LNCAP (cell line): ENCODE measurements around the gene VSTM5.
A peak's percentile ranks its signal among the peaks of the same experiment; 100 is the strongest.

Experiments used
- TF ChIP-seq, protein P1 (sequence below): fragments of 450-650 bp; IDR thresholded peaks from 2 replicates; pipeline ENCODE4 v1.5.1; 2017; ENCODE audit warnings: mild to moderate bottlenecking

The VSTM5 gene

DNA sequence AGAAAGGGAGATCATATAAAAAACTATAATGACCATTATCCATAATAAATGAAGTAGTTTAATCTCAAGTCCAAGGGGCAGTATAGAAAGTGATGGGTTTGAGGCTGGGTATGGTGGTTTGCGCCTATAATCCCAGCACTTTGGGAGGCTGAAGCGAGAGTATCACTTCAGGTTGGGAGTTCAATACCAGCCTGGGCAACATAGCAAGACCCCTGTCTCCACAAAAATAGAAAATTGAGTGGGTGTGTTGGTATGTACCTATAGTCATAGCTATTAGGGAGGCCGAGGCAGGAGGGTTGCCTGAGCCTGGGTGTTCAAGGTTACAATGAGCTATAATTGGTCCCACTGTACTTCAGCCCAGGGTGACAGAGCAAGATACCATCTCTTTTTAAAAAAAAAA is 42.4 kb downstream of the VSTM5 start:
- TF ChIP-seq, protein P1, sequence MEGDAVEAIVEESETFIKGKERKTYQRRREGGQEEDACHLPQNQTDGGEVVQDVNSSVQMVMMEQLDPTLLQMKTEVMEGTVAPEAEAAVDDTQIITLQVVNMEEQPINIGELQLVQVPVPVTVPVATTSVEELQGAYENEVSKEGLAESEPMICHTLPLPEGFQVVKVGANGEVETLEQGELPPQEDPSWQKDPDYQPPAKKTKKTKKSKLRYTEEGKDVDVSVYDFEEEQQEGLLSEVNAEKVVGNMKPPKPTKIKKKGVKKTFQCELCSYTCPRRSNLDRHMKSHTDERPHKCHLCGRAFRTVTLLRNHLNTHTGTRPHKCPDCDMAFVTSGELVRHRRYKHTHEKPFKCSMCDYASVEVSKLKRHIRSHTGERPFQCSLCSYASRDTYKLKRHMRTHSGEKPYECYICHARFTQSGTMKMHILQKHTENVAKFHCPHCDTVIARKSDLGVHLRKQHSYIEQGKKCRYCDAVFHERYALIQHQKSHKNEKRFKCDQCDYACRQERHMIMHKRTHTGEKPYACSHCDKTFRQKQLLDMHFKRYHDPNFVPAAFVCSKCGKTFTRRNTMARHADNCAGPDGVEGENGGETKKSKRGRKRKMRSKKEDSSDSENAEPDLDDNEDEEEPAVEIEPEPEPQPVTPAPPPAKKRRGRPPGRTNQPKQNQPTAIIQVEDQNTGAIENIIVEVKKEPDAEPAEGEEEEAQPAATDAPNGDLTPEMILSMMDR, result no peak

DNA sequence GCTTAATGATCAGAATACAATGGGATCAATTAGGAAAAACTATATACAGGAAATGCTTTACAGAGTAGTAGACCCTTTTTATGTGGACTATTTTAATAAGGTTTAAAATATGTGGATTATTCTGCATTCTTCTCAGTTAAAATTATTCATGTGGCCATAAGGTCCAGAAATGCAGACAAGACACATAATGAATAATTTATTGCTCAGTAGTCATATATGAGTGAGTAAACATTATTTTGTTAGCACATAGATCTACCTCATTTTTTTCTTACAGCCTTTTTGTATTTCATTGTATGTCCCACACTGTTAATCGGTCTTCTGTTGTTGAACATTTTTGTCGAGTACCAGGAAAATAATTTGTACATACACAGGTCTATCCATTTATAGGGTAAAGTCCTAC is 45.5 kb downstream of the VSTM5 start:
- TF ChIP-seq, protein P1, result no peak

DNA sequence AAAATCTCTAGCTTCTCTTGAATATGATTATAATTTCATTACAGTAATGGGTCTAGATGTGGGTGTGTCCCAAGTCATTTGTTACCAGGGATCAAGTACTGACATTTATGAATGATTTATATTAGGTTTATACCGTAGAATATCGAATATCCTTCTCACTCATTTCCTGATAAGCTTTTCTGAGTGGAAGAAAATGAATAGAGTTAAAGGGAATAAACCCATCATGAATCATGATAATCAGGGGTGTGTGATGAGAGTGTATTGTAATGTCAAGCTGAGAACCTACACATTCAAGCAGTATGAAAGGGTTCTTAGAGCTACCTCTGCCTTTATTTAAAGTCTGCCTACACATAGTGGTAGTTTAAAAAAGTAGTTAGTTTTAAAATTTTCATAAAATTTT is 49.1 kb downstream of the VSTM5 start:
- TF ChIP-seq, protein P1, result no peak

DNA sequence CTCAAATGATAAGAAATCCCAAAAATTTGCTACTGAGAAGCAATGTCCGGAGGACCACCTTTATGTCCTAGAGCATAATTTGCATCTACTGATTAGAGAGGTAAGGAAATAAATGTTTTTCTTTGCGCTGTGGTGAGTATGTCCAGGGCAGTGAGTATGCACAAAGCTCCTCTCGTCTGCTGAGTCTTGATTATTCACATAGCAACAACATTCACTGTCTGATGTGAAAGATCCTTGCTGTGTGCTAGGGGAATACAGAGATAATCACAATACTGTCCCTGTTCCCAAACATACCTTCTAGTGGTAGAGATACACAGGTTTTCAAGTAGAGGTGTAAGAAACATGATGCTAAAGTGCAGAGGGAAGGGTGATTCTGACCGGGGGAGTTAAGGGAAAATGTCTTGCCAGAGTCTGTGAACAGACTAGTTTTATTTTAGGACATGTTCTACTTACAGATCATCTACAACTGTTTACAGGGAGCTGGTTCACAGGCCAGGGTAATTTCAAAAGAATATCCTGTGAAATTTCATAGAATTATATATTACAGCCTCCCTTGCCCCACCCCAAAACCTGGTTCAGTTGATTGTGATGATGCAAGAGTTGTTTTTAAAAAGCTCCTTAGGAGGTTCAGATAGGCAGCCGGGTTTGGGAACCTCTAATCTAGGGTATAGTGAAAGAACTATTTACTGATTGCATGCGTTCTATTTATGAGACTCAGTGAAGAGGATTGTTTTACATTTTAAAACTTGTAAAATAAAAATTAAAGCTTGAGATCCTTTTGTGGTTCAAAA is 53.8 kb downstream of the VSTM5 start:
- TF ChIP-seq, protein P1, result no peak

DNA sequence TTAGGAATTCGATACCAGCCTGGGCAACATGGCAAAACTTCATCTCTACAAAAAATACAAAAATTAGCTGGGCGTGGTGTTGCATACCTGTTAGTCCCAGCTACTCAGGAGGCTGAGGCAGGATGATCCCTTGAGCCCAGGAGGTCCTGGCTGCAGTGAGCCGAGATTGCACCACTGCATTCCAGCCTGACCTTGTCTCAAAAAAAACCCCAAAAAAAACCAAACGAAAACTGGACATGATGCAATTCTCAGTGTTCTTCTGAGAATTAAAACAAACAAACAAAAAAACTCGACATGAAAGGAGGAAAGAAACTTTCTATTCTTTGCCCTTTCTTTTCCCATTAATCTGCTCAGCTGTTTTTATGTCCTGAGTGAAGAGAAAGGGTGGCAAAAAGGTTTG is 58.9 kb downstream of the VSTM5 start:
- TF ChIP-seq, protein P1, result no peak

DNA sequence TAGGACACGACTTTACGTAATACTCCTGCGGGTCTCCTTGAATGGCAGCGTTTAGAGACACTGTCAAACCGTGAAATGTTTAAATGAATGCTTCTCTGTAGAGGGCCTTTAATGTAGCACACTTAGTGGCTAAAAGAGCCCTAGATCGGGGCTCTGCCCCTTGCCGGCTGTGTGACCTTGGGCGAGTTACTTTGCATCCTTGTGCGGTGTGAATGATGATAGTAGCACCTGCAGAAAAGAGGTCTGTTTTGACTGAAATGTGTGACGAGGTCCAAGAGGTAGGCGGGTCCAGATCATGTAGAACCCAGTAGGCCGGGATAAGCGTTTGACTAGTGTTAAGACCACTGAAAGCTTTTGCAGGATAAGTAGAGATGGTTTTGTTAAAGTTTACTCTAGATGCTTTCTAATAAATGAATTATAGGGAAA is 65.5 kb downstream of the VSTM5 start:
- TF ChIP-seq, protein P1, result no peak

DNA sequence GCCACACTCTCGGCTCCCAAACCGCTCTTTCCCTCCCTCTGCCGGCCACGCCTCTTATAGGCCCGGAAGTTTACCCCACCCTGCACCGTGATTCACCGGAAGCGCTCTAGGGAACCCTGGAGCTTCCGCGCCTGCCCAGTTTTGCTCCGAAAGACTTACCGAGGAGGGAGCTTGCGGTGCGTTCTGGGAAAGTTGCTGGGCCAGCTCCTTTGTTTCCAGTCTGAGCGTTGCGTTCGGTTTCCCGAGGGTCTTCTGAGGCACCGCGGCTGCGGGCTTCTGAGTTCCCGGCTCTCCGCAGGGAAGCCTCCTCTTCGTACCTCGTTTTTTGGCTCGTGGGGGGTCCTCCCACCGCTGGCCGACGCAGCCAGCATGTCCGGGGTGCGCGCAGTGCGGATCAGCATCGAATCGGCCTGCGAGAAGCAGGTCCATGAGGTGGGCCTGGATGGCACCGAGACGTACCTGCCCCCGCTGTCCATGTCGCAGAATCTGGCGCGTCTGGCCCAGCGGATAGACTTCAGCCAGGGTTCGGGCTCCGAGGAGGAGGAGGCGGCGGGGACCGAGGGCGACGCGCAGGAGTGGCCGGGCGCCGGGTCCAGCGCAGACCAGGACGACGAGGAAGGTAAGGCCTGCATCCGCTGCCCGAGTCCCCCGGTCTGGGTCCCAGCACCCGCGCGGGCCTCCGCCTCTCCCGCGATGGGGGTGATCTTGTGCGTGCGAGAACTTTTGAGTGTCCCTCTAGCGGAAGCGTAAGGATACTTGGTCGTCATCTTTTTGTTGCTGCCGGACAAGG is 66.1 kb downstream of the VSTM5 start, which contains the start of gene MED17:
Gene MED17, plus strand, starts transcription at position 138 of the 790 bp plus-strand sequence. Its CDS starts 232 bp downstream, at position 370.
- TF ChIP-seq, protein P1, result peak; percentile 29; the same call in 1 of the 2 replicates
